Loucy (cell line): ENCODE measurements around the gene CD177.
"Not testable (repeated sequence)": the region's sequence is repeated elsewhere in the genome, so short reads cannot be mapped to it uniquely, and the experiment has no call there.

Source experiments
- H2AFZ ChIP-seq: fragments of 200-600 bp; sonication (generic); 2 replicates; pipeline ENCODE4 v1.6.0; 2016; ENCODE audit warnings: antibody characterized with exemption, mild to moderate bottlenecking, low read length, moderate library complexity
- H3F3A ChIP-seq: fragments of 200-600 bp; 2 replicates; pipeline ENCODE4 v1.6.0; 2016; ENCODE audit warnings: antibody characterized with exemption, low read depth, mild to moderate bottlenecking
- H3K27me3 ChIP-seq: fragments of 200-600 bp; sonication (generic); 2 replicates; pipeline ENCODE4 v1.6.1; 2014; ENCODE audit warnings: low read length, mild to moderate bottlenecking; ENCODE audit not compliant: insufficient read depth, poor library complexity, severe bottlenecking
- H3K36me3 ChIP-seq: fragments of 200-600 bp; sonication (generic); 2 replicates; pipeline ENCODE4 v1.6.1; 2016; ENCODE audit warnings: low read length; ENCODE audit not compliant: insufficient read depth
- H3K4me1 ChIP-seq: fragments of 200-600 bp; sonication (generic); 2 replicates; pipeline ENCODE4 v1.5.1; 2014; ENCODE audit warnings: low read length, mild to moderate bottlenecking; ENCODE audit not compliant: insufficient read depth, poor library complexity, severe bottlenecking
- H3K4me2 ChIP-seq: fragments of 200-600 bp; sonication (generic); 2 replicates; pipeline ENCODE4 v1.6.0; 2014; ENCODE audit warnings: antibody characterized with exemption, low read length, low read depth, mild to moderate bottlenecking; ENCODE audit not compliant: poor library complexity, severe bottlenecking
- H3K4me3 ChIP-seq: fragments of 200-600 bp; sonication (generic); 2 replicates; pipeline ENCODE4 v1.5.1; 2014; ENCODE audit warnings: low read length, mild to moderate bottlenecking, mixed read lengths; ENCODE audit not compliant: poor library complexity, severe bottlenecking
- H3K79me2 ChIP-seq: fragments of 200-600 bp; sonication (generic); 2 replicates; pipeline ENCODE4 v1.6.1; 2014; ENCODE audit warnings: low read length; ENCODE audit not compliant: insufficient read depth
- H3K9ac ChIP-seq: fragments of 200-600 bp; sonication (generic); 2 replicates; pipeline ENCODE4 v1.6.0; 2014; ENCODE audit warnings: mild to moderate bottlenecking, low read depth, low read length, moderate library complexity; ENCODE audit not compliant: poor library complexity, severe bottlenecking
- H3K9me2 ChIP-seq: fragments of 200-600 bp; sonication (generic); replicated peaks from 2 replicates; pipeline ENCODE4 v1.6.1; 2016; ENCODE audit warnings: low read depth, low read length, mixed read lengths
- H3K9me3 ChIP-seq: fragments of 200-600 bp; sonication (generic); 2 replicates; pipeline ENCODE4 v1.6.1; 2014; ENCODE audit warnings: mild to moderate bottlenecking, antibody characterized with exemption, low read length, low read depth; ENCODE audit not compliant: insufficient read depth
- H4K20me1 ChIP-seq: fragments of 200-600 bp; sonication (generic); 2 replicates; pipeline ENCODE4 v1.6.0; 2014; ENCODE audit warnings: antibody characterized with exemption, low read length, mild to moderate bottlenecking; ENCODE audit not compliant: insufficient read depth, poor library complexity, severe bottlenecking

CD177 gene

DNA sequence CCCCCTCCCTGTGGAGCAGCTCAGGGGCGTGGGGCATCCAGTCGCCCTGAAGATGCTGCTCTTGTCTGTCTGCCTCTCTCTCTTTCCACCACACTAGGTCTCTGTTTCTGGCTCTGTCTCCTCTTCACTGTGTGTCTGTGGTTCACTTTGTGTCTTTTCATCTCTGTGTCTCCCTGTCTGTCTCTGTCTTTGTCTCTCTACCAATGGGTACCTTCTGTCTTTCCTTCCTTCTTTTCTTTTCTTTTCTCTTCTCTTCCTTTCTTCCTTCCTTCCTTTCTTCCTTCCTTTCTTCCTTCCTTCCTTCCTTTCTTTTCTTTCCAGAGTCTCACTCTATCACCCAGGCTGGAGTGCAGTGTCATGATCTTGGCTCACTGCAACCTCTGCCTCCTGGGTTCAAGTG is 13.4 kb upstream of the CD177 start:
- not testable (repeated sequence) for H3K9ac ChIP-seq, H3K4me2 ChIP-seq, H3K27me3 ChIP-seq, H3K9me2 ChIP-seq, H2AFZ ChIP-seq, H3F3A ChIP-seq, H3K9me3 ChIP-seq, H3K79me2 ChIP-seq, H3K36me3 ChIP-seq, H4K20me1 ChIP-seq, H3K4me3 ChIP-seq, H3K4me1 ChIP-seq

DNA sequence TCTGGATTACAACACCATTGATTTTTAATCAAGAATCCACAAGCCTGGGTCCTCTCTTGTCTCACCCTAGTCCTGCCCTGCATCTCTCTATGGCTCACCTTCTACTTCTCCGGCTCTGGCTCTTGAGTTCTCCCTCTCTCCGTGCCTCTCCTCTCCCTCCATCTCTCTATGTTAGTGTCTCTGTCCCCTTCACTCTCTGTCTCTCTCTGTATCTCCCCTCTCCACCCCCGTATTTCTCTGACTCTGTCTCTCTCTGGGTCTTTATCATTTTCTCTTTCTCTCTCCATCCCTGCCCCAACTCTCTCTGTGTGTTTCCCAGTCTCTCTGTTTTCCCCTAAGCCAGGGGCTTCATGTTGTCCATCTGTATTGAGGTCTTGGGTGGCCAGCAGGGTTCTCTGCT is 12.4 kb upstream of the CD177 start:
- not testable (repeated sequence) for H3K4me1 ChIP-seq, H3K9ac ChIP-seq, H3K79me2 ChIP-seq, H3K9me3 ChIP-seq, H3K4me3 ChIP-seq, H3K36me3 ChIP-seq, H3K9me2 ChIP-seq, H3K27me3 ChIP-seq, H3F3A ChIP-seq, H2AFZ ChIP-seq, H3K4me2 ChIP-seq, H4K20me1 ChIP-seq

DNA sequence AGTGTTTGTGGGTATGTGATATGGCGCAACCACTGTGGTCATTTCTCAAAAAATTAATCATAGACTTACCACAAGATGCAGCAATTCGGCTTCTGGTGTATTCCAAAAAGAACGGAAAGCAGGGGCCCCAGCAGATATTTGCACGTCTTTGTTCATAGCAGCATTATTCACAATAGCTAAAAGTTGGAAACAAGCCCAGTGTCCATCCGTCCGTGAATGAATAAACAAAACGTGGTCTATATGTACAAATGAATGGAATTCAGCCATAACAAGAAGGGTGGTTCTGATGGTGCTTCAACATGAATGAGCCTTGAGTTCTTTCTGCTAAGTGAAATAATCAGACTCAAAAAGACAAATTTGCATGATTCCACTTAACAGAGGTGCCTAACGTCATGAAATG is 11.4 kb upstream of the CD177 start:
- not testable (repeated sequence) for H3F3A ChIP-seq, H4K20me1 ChIP-seq, H3K79me2 ChIP-seq, H3K4me1 ChIP-seq, H3K4me3 ChIP-seq, H3K9ac ChIP-seq, H3K9me2 ChIP-seq, H3K27me3 ChIP-seq, H3K9me3 ChIP-seq, H2AFZ ChIP-seq, H3K4me2 ChIP-seq, H3K36me3 ChIP-seq

GRCh38 chr19:43344347-43344925 is 9.1 kb upstream of the CD177 start:
- H3K36me3 ChIP-seq, H3K9me2 ChIP-seq, H3K4me3 ChIP-seq, H3K27me3 ChIP-seq, H2AFZ ChIP-seq, H3K9me3 ChIP-seq, H3F3A ChIP-seq, H3K79me2 ChIP-seq, H4K20me1 ChIP-seq, H3K4me1 ChIP-seq, H3K4me2 ChIP-seq, H3K9ac ChIP-seq: not testable (repeated sequence)

GRCh38 chr19:43349813-43350212 is 3.7 kb upstream of the CD177 start:
- H3K36me3 ChIP-seq, H3K9me2 ChIP-seq, H3K4me1 ChIP-seq, H4K20me1 ChIP-seq, H2AFZ ChIP-seq, H3K4me3 ChIP-seq, H3K4me2 ChIP-seq, H3K27me3 ChIP-seq, H3F3A ChIP-seq, H3K9ac ChIP-seq, H3K79me2 ChIP-seq, H3K9me3 ChIP-seq: not testable (repeated sequence)
